ENCODE measurements around the gene LEFTY1. TPM values are rescaled to one million over a fixed set of nuclear protein-coding genes. Genes with fewer than 3 reads are reported as not detected.

LEFTY1 gene
- total and polyA plus RNA-seq, 9 of the 15 experiments (the other 6 are each of a cell fraction or from before 2014, with no cell fraction given): 0.07 to 0.24 (median 0.17) TPM; not detected in 5

DNA sequence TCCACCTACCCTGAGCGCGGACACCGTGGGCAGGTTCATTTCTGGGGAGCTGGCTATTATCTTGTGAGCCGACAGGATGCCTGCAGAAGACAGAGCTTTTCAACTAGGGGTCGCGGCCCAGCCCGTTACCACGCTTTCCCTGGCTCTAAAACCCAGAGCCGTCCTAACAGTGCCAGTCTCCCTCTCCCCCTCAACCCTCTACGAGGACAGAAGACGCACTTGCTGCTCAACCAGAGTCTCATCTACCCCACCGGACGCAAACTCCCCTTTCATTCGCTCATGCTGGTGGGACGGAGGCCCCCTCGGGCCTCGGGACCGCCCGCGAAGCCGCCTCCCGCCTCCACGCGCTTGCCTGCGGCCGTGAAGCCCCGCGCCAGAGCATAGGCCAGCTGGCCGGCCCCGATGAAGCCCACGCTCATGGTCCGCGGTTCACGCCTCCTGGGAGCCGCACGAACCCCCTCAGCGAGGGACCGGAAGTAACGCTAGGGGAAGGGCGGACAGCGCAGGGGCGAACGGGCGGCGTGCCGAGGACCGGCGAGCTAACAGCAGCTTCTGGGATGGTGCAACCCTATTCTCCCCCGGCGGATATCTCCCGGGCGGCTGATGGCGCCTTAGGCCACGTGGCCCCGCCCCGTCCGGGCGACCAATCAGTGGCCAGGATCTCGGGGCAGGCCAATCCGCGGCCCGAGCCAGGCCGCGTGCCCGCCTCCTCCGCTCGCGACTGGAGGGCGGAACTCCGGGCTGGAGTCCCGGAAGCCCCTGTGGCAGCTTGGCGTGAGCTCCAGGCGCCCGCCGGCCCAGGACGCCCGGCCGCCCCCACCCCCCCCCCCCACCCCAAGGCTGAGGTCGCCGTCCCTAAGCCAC is 35.0 kb upstream of the LEFTY1 start, which contains the start of gene PYCR2 (continued):
- TF ChIP-seq, protein P1, sequence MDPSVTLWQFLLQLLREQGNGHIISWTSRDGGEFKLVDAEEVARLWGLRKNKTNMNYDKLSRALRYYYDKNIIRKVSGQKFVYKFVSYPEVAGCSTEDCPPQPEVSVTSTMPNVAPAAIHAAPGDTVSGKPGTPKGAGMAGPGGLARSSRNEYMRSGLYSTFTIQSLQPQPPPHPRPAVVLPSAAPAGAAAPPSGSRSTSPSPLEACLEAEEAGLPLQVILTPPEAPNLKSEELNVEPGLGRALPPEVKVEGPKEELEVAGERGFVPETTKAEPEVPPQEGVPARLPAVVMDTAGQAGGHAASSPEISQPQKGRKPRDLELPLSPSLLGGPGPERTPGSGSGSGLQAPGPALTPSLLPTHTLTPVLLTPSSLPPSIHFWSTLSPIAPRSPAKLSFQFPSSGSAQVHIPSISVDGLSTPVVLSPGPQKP (CRISPR knock-in tag; IDR thresholded peaks at IDR 0.05): no peak
- TF ChIP-seq, protein P2, sequence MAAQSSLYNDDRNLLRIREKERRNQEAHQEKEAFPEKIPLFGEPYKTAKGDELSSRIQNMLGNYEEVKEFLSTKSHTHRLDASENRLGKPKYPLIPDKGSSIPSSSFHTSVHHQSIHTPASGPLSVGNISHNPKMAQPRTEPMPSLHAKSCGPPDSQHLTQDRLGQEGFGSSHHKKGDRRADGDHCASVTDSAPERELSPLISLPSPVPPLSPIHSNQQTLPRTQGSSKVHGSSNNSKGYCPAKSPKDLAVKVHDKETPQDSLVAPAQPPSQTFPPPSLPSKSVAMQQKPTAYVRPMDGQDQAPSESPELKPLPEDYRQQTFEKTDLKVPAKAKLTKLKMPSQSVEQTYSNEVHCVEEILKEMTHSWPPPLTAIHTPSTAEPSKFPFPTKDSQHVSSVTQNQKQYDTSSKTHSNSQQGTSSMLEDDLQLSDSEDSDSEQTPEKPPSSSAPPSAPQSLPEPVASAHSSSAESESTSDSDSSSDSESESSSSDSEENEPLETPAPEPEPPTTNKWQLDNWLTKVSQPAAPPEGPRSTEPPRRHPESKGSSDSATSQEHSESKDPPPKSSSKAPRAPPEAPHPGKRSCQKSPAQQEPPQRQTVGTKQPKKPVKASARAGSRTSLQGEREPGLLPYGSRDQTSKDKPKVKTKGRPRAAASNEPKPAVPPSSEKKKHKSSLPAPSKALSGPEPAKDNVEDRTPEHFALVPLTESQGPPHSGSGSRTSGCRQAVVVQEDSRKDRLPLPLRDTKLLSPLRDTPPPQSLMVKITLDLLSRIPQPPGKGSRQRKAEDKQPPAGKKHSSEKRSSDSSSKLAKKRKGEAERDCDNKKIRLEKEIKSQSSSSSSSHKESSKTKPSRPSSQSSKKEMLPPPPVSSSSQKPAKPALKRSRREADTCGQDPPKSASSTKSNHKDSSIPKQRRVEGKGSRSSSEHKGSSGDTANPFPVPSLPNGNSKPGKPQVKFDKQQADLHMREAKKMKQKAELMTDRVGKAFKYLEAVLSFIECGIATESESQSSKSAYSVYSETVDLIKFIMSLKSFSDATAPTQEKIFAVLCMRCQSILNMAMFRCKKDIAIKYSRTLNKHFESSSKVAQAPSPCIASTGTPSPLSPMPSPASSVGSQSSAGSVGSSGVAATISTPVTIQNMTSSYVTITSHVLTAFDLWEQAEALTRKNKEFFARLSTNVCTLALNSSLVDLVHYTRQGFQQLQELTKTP (IDR thresholded peaks at IDR 0.05; ENCODE audit: low read depth in 1 of 2, partially characterized antibody in 2 of 2): no peak
- TF ChIP-seq HMG20B (CRISPR knock-in tag; IDR thresholded peaks at IDR 0.05) (no peak), POLR2B (IDR thresholded peaks at IDR 0.05; ENCODE audit: low read depth, partially characterized antibody) (peak; percentile 95), TAF1 (IDR thresholded peaks at IDR 0.05; ENCODE audit: control insufficient read depth, extremely low read depth, insufficient read depth, low read length, severe bottlenecking) (peak; percentile 77), ZNF224 (CRISPR knock-in tag; IDR thresholded peaks at IDR 0.05) (no peak), ZNF23 (CRISPR knock-in tag; IDR thresholded peaks at IDR 0.05) (no peak), TBP (optimal IDR thresholded peaks at IDR 0.05; ENCODE audit: low read depth, low read length) (peak; percentile 91), ERF (CRISPR knock-in tag; IDR thresholded peaks at IDR 0.05) (peak; percentile 69)
- TF ChIP-seq, protein P3, sequence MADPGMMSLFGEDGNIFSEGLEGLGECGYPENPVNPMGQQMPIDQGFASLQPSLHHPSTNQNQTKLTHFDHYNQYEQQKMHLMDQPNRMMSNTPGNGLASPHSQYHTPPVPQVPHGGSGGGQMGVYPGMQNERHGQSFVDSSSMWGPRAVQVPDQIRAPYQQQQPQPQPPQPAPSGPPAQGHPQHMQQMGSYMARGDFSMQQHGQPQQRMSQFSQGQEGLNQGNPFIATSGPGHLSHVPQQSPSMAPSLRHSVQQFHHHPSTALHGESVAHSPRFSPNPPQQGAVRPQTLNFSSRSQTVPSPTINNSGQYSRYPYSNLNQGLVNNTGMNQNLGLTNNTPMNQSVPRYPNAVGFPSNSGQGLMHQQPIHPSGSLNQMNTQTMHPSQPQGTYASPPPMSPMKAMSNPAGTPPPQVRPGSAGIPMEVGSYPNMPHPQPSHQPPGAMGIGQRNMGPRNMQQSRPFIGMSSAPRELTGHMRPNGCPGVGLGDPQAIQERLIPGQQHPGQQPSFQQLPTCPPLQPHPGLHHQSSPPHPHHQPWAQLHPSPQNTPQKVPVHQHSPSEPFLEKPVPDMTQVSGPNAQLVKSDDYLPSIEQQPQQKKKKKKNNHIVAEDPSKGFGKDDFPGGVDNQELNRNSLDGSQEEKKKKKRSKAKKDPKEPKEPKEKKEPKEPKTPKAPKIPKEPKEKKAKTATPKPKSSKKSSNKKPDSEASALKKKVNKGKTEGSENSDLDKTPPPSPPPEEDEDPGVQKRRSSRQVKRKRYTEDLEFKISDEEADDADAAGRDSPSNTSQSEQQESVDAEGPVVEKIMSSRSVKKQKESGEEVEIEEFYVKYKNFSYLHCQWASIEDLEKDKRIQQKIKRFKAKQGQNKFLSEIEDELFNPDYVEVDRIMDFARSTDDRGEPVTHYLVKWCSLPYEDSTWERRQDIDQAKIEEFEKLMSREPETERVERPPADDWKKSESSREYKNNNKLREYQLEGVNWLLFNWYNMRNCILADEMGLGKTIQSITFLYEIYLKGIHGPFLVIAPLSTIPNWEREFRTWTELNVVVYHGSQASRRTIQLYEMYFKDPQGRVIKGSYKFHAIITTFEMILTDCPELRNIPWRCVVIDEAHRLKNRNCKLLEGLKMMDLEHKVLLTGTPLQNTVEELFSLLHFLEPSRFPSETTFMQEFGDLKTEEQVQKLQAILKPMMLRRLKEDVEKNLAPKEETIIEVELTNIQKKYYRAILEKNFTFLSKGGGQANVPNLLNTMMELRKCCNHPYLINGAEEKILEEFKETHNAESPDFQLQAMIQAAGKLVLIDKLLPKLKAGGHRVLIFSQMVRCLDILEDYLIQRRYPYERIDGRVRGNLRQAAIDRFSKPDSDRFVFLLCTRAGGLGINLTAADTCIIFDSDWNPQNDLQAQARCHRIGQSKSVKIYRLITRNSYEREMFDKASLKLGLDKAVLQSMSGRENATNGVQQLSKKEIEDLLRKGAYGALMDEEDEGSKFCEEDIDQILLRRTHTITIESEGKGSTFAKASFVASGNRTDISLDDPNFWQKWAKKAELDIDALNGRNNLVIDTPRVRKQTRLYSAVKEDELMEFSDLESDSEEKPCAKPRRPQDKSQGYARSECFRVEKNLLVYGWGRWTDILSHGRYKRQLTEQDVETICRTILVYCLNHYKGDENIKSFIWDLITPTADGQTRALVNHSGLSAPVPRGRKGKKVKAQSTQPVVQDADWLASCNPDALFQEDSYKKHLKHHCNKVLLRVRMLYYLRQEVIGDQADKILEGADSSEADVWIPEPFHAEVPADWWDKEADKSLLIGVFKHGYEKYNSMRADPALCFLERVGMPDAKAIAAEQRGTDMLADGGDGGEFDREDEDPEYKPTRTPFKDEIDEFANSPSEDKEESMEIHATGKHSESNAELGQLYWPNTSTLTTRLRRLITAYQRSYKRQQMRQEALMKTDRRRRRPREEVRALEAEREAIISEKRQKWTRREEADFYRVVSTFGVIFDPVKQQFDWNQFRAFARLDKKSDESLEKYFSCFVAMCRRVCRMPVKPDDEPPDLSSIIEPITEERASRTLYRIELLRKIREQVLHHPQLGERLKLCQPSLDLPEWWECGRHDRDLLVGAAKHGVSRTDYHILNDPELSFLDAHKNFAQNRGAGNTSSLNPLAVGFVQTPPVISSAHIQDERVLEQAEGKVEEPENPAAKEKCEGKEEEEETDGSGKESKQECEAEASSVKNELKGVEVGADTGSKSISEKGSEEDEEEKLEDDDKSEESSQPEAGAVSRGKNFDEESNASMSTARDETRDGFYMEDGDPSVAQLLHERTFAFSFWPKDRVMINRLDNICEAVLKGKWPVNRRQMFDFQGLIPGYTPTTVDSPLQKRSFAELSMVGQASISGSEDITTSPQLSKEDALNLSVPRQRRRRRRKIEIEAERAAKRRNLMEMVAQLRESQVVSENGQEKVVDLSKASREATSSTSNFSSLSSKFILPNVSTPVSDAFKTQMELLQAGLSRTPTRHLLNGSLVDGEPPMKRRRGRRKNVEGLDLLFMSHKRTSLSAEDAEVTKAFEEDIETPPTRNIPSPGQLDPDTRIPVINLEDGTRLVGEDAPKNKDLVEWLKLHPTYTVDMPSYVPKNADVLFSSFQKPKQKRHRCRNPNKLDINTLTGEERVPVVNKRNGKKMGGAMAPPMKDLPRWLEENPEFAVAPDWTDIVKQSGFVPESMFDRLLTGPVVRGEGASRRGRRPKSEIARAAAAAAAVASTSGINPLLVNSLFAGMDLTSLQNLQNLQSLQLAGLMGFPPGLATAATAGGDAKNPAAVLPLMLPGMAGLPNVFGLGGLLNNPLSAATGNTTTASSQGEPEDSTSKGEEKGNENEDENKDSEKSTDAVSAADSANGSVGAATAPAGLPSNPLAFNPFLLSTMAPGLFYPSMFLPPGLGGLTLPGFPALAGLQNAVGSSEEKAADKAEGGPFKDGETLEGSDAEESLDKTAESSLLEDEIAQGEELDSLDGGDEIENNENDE (IDR thresholded peaks at IDR 0.05; ENCODE audit: low read depth, low read length): no peak

Data from K562 (cell line).